HFF-Myc (cell line): ENCODE measurements around the gene CD84.

Experiments
- DNase-seq: peaks from one replicate; pipeline ENCODE4 v3.0.0-alpha.2; 2011; ENCODE audit warnings: low read depth; ENCODE audit errors: extremely low read depth
- H3K4me3 ChIP-seq: replicated peaks from 2 replicates; pipeline ENCODE4 v1.5.1; 2011; ENCODE audit warnings: low read depth, mild to moderate bottlenecking, control low read depth, low read length
- CTCF ChIP-seq: IDR thresholded peaks from 2 replicates; pipeline ENCODE4 v1.5.1; 2012; ENCODE audit warnings: mild to moderate bottlenecking, low read depth, low read length, control low read depth; ENCODE audit errors: missing control alignments

CD84 gene

DNA sequence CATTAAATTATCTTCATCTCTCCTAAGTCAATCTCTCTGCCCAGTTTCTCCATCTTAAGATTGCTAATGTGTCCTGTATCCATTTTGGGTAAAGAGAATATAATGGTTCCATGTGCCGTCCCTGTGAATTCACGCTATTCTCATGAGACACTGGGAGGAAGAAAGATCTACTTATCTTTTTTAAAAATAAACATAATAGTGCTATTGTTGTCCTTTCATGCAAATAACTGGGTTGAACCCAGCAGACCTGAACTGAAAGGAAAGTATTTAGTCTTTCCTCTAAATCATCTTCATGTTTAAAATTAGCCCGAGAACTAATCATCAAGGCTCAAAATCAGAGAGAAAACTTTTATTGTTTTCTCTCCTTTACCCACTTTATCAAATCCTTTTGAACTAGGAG lies 45.2 kb upstream of the CD84 start:
- DNase-seq, result no peak
- H3K4me3 ChIP-seq, result no peak overlapping the region
- no peak for TF ChIP-seq CTCF

GRCh38 chr1:160623862-160624261 lies 44.6 kb upstream of the CD84 start:
- H3K4me3 ChIP-seq, result no peak overlapping the region
- TF ChIP-seq CTCF, result no peak
- no peak for DNase-seq

- no peak overlapping the region for H3K4me3 ChIP-seq
- TF ChIP-seq CTCF, result no peak
- no peak for DNase-seq
These were observed 43.9 kb upstream of the CD84 start for GRCh38 chr1:160623227-160623633.

GRCh38 chr1:160622501-160623226 lies 43.4 kb upstream of the CD84 start:
- DNase-seq, result no peak
- TF ChIP-seq CTCF, result no peak
- no peak overlapping the region for H3K4me3 ChIP-seq

DNA sequence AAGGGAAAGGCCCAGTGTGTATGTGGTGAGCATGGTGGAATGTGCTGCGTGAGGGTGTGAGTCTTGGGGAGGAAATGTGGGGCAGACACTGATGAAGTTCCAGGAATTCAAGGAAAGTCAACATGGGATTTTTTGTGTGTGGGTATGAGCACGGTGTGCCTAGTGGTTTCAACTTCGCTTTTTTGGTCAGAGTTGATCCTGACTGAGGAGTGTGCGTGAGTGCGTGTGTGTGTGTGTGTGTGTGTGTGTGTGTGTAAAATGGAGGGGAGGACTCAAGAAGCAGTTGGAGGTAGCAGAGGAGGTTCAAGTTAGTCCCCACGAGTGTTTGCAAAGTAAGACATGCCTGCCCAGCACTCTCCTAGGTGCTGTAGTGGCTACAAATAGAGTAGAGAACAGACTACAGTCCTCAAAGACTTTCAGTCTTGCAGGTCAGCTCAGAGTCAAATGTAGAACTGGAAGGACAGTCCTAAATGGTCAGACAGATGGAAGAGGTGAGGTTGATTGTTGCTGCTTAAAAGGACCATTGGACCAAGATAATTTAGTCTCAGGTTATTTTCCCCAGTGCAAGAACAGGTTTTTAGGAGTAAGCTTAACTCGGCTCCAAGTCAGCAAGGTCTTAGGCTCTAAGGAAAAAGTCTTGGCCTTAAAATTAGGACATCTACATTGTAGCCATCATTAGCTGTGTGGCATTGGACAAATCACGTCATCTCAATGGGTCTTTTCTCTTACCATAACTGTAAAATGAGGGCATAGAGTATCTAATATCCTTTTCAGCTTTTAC lies 42.5 kb upstream of the CD84 start:
- H3K4me3 ChIP-seq, result no peak overlapping the region
- TF ChIP-seq CTCF, result no peak
- no peak for DNase-seq

- DNase-seq, result no peak
- TF ChIP-seq CTCF, result no peak
- no peak overlapping the region for H3K4me3 ChIP-seq
These were observed 41.8 kb upstream of the CD84 start for GRCh38 chr1:160620942-160621632.
